Psoas muscle (tissue), 8 donors: ENCODE measurements around the gene PCBP3. TPM values are rescaled to one million over a fixed set of nuclear protein-coding genes. Genes with fewer than 3 reads are reported as not detected.
"Not testable (repeated sequence)": the region's sequence is repeated elsewhere in the genome, so short reads cannot be mapped to it uniquely, and the experiment has no call there.

ENCODE experiments used
- ATAC-seq, 4 donors: fragments of 200-7000 bp; cut with Tn5 transposase; one replicate each; pipeline ENCODE4 v1.9.1; 2020; ENCODE audit warnings: moderate library complexity in 3 of 4, mild to moderate bottlenecking in 2 of 4
- DNase-seq, 2 donors: peaks; one replicate each; pipeline ENCODE4 v3.0.0-alpha.2; 2020
- H3K27ac ChIP-seq: fragments of 200-600 bp; one replicate; pipeline ENCODE4 v1.8.0; 2022
- H3K27me3 ChIP-seq, 3 donors: fragments of 200-600 bp in 1 of 3; one replicate each; pipeline versions ENCODE4 v1.6.1 to v1.8.0; 2013 to 2022; ENCODE audit warnings: low read length in 2 of 3, mild to moderate bottlenecking in 2 of 3, moderate library complexity in 1 of 3; ENCODE audit not compliant: insufficient read depth in 3 of 3
- H3K36me3 ChIP-seq, 2 donors: fragments of 200-600 bp in 1 of 2; one replicate each; pipeline versions ENCODE4 v1.6.1 to v1.8.0; 2013 to 2022; ENCODE audit warnings: low read depth in 1 of 2, mild to moderate bottlenecking in 1 of 2, moderate library complexity in 1 of 2; ENCODE audit not compliant: insufficient read depth in 1 of 2
- H3K4me1 ChIP-seq: fragments of 200-600 bp; one replicate; pipeline ENCODE4 v1.8.0; 2022
- H3K4me3 ChIP-seq: fragments of 200-600 bp; one replicate; pipeline ENCODE4 v1.8.0; 2022; ENCODE audit warnings: mild to moderate bottlenecking
- H3K9me3 ChIP-seq: fragments of 200-600 bp; one replicate; pipeline ENCODE4 v1.8.0; 2022
- WGBS, 3 donors: extraction: QIAGEN DNeasy Blood & Tissue Kit; methylation state at CpG; one replicate each; pipeline versions ENCODE4 v1.1.6 to v1.1.7; 2013; 5-methylcytosine and 5-hydroxymethylcytosine counted together
- intact Hi-C, 2 donors: fragments of 100-400 bp; cut with DNase I; formaldehyde crosslinking; loops; one replicate each; pipeline versions ENCODE4 v1.11.0 to v1.14.2; 2022
- polyA plus RNA-seq, 3 donors: library from polyadenylated mRNA; stranded (reverse); fragments of 200-250 nt; gene quantifications; one replicate each; pipeline ENCODE4 v1.2.3, GENCODE V29; 2013
- total RNA-seq, 4 donors: library from RNA; stranded (reverse); fragmentation: NEBNext Ultra II Directional in 2 of 4; extraction: Animal tissue kit (Norgen Biotek cat#: 25700) in 2 of 4; gene quantifications; one replicate each; pipeline versions ENCODE4 v1.2.1 to v1.2.4, GENCODE V29; 2021 to 2023
- TF ChIP-seq, protein P1 (sequence below): fragments of 200-600 bp; IDR thresholded peaks from one replicate; pipeline ENCODE4 v1.8.0; 2022; ENCODE audit warnings: antibody characterized with exemption
- donor health status: healthy with polysubstance abuse.
- donor health status: DM: no; HTN: no; CAD: no; lungs with moderate emphysema.
- donor health status: Bipolar disorder and iron deficiency.
- donor health status: healthy.
- donor health status: DM: yes; HTN: yes; CAD: no.
- donor health status: DM: no; HTN: no; CAD: no.
- donor health status: DM: no; HTN: no; CAD: no.
- donor health status: DM: yes; HTN: yes; CAD: no.

The PCBP3 gene
- total and polyA plus RNA-seq, 7 donors, result 0.10 to 0.91 (median 0.33) TPM; not detected in 1

DNA sequence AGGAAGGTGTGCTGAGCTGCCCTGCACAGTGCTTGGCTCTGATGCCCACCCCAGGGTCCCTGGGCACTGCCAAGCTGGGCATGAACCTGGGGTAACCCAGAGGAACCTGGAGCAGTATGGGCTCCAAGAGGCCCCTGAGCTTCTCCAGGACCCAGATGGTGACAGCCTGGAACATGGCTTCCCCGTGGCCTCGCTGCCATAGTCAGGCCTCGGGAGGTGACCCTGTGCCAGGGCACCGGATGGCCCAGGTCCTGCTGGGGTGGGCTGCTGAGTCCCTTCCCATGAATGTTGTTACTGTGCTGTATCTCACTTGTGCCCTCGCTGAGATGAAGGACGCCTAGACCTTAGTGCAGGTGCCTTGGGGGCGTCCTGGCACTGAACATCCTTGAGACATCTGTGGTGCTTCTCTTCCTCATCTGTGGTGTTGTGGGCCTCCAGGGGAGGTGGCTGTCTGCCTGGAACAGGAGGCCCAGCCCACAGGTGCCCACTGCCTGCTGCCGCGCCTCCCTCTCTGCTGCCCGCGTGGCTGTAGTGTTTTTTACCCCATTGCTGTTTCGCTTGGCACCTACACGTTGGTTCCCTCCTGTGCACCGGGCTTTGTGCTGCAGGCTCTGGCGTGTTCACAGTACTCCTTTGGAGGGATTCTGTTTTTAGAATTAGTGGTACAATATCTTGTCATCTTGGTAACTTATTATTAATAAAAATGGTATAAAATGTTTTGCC is 160.3 kb downstream of the PCBP3 start:
- DNase-seq (no peak), ATAC-seq (no peak)
- WGBS, 3 donors, result 71 to 83% (median 79%) methylated on average over 15 of the region's 15 CpGs
- Histone ChIP-seq H3K27me3 (peaks cover 0 to 16% (median 10%) of the 10 kb centered on the region in 3 donors), H3K4me1 (no peaks in the 10 kb centered on the region), H3K4me3 (no peak overlapping the region), H3K36me3 (no peaks in the 10 kb centered on the region), H3K9me3 (no peaks in the 10 kb centered on the region), H3K27ac (no peak overlapping the region)
- TF ChIP-seq, protein P1, sequence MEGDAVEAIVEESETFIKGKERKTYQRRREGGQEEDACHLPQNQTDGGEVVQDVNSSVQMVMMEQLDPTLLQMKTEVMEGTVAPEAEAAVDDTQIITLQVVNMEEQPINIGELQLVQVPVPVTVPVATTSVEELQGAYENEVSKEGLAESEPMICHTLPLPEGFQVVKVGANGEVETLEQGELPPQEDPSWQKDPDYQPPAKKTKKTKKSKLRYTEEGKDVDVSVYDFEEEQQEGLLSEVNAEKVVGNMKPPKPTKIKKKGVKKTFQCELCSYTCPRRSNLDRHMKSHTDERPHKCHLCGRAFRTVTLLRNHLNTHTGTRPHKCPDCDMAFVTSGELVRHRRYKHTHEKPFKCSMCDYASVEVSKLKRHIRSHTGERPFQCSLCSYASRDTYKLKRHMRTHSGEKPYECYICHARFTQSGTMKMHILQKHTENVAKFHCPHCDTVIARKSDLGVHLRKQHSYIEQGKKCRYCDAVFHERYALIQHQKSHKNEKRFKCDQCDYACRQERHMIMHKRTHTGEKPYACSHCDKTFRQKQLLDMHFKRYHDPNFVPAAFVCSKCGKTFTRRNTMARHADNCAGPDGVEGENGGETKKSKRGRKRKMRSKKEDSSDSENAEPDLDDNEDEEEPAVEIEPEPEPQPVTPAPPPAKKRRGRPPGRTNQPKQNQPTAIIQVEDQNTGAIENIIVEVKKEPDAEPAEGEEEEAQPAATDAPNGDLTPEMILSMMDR, result no peak
- intact Hi-C loops, result no loop called here

DNA sequence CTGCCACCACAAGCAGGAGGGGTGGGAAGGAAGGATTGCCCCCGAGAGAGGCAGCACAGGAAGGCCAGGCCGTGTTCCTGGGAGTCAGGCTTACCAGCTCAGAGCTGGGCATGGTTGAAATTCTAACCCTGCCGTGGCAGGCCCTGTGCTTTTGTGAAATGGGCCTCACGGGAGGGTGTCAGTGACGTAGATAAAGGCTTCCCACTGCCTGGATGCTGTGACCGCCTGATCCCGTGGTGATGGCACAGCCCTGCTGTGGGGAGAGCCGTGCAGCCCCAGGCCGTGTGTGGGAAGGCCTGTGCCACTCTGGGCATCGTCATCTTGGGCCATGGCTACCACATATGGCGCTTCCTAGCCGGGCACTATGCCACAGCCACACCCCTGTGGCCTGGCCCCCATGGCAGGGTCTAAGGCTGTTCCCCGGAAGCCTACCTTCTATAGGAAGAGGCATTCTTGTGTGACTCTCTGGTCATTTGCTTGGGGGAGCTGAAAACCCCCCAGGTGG is 161.3 kb downstream of the PCBP3 start:
- ATAC-seq (no peak), DNase-seq (no peak)
- no peaks in the 10 kb centered on the region for H3K9me3 ChIP-seq
- no peaks in the 10 kb centered on the region for H3K4me1 ChIP-seq
- intact Hi-C loops, result no loop called here
- peaks cover 0 to 16% (median 10%) of the 10 kb centered on the region in 3 donors for H3K27me3 ChIP-seq
- TF ChIP-seq, protein P1, result no peak
- H3K4me3 ChIP-seq, result no peak overlapping the region
- H3K27ac ChIP-seq, result no peak overlapping the region
- H3K36me3 ChIP-seq, result no peaks in the 10 kb centered on the region
- WGBS, 3 donors, result 65 to 74% (median 68%) methylated on average over 12 to 13 of the region's 13 CpGs

DNA sequence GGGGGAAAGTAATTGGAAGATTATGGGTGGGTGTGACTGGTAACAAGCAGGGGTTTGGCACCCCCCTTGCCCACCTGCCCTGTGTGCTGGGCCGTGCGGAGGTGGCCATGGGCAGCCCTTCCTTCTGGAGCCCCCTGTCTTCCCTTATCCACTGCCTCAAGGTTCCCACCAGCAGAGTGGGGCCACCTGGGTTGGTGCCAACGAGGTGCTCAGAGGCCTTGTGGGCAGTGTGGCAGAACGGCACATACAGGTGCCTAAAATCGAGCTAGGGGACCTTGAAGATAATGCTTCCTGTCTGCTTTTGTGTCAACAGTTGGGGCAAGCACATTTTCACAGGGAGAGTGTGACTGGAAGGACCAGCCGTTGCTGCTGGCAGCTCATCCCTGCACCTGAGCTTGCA is 161.8 kb downstream of the PCBP3 start:
- WGBS, 3 donors, result 69 to 85% (median 79%) methylated on average over 6 of the region's 6 CpGs
- peaks cover 0 to 16% (median 10%) of the 10 kb centered on the region in 3 donors for H3K27me3 ChIP-seq
- no peaks in the 10 kb centered on the region for H3K4me1 ChIP-seq
- no peak overlapping the region for H3K4me3 ChIP-seq
- intact Hi-C loops, result no loop called here
- TF ChIP-seq, protein P1, result no peak
- no peaks in the 10 kb centered on the region for H3K36me3 ChIP-seq
- no peak overlapping the region for H3K27ac ChIP-seq
- no peak for DNase-seq
- H3K9me3 ChIP-seq, result no peaks in the 10 kb centered on the region
- no peak for ATAC-seq

DNA sequence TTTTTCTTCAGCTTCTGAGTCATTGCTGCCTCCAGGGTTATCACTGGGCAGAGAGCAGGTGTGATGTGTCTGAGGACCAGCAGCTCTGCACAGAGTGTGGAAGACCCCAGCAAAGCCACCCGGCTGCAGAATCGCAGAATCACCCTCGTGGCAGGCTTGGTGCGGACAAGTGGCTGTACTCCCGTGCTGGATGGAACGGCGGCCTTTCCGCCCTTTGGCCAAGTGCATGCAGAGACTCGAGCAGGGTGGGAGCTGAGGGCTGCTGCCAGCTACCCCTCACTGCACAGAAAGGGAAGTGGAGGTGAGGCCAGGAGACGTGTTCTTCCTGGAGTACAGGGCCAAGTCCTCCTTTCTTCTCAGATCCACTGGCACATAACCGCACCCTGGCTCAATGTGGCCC is 162.5 kb downstream of the PCBP3 start:
- no peak for ATAC-seq
- Histone ChIP-seq H3K27me3 (peaks cover 0 to 17% (median 10%) of the 10 kb centered on the region in 3 donors), H3K4me3 (no peak overlapping the region), H3K9me3 (no peaks in the 10 kb centered on the region), H3K4me1 (no peaks in the 10 kb centered on the region), H3K27ac (no peak overlapping the region), H3K36me3 (no peaks in the 10 kb centered on the region)
- intact Hi-C loops, result no loop called here
- TF ChIP-seq, protein P1, result no peak
- no peak for DNase-seq
- WGBS, 3 donors, result 80 to 87% (median 84%) methylated on average over 11 of the region's 11 CpGs

DNA sequence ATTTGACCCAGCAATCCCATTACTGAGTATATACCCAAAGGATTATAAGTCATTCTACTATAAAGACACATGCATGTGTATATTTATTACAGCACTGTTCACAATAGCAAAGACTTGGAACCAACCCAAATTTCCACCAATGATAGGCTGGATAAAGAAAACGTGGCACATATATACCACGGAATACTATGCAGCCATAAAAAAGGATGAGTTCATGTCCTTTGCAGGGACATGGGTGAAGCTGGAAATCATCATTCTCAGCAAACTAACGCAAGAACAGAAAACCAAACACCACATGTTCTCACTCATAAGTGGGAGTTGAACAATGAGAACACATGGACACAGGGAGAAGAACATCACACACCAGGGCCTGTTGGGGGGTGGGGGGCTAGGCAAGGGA is 165.1 kb downstream of the PCBP3 start:
- intact Hi-C loops, H3K36me3 ChIP-seq, H3K9me3 ChIP-seq, H3K4me3 ChIP-seq, ATAC-seq, DNase-seq, H3K4me1 ChIP-seq, H3K27ac ChIP-seq: not testable (repeated sequence)
- peaks cover 0 to 27% (median 5%) of the 10 kb centered on the region in 3 donors for H3K27me3 ChIP-seq
- WGBS, 3 donors, result 85 to 93% (median 88%) methylated on average over 3 of the region's 3 CpGs
